Panc1 (cell line): ENCODE data around the gene LRRC56. TPM values are rescaled to one million over a fixed set of nuclear protein-coding genes. Genes with fewer than 3 reads are reported as not detected.

ENCODE experiments used
- ATAC-seq: fragments of 200-7000 bp; cut with Tn5 transposase; 2 replicates; pipeline ENCODE4 v1.9.1; 2020; ENCODE audit warnings: mild to moderate bottlenecking, moderate library complexity
- BruUV-seq: library from RNA; stranded (reverse); fragments of 400-500 nt; replicated peaks from 2 replicates; lab custom pipeline; 2021; lab: Mats Ljungman, UMichigan
- CTCF ChIA-PET: fragments of 300-600 bp; sonication (Branson Sonifier 250); formaldehyde crosslinking; loops from one replicate; lab custom pipeline; 2022; ENCODE audit warnings: antibody characterized with exemption; lab: Charles Lee
- POLR2A ChIA-PET: fragments of 300-600 bp; sonication (Branson Sonifier 250); formaldehyde crosslinking; loops from one replicate; lab custom pipeline; 2022; ENCODE audit warnings: antibody characterized with exemption; lab: Charles Lee
- DNase-seq: peaks from one replicate; pipeline ENCODE4 v3.0.0-alpha.2; 2010; ENCODE audit warnings: low read depth, low spot score
- H3K27ac ChIP-seq: 2 replicates; pipeline ENCODE4 v1.5.1; 2011; ENCODE audit warnings: mild to moderate bottlenecking, low read length, inconsistent platforms
- H3K27me3 ChIP-seq: fragments of 200-500 bp; sonication (Bioruptor generic); 2 replicates; pipeline ENCODE4 v1.6.0; 2014; ENCODE audit warnings: low read length, inconsistent platforms; ENCODE audit not compliant: control insufficient read depth, insufficient read depth
- H3K36me3 ChIP-seq: fragments of 200-500 bp; sonication (Bioruptor generic); 2 replicates; pipeline ENCODE4 v1.5.1; 2014; ENCODE audit warnings: inconsistent platforms, mild to moderate bottlenecking, low read length, moderate library complexity; ENCODE audit not compliant: control insufficient read depth, insufficient read depth
- H3K4me1 ChIP-seq: 2 replicates; pipeline ENCODE4 v1.5.1; 2011; ENCODE audit warnings: inconsistent platforms, mild to moderate bottlenecking, low read length, moderate library complexity; ENCODE audit not compliant: control insufficient read depth, insufficient read depth
- H3K4me3 ChIP-seq, 2 experiments: 2 replicates each; pipeline ENCODE4 v1.5.1; 2011 to 2012; ENCODE audit warnings: low read depth in 2 of 2, low read length in 2 of 2, mild to moderate bottlenecking in 2 of 2, inconsistent platforms in 1 of 2, moderate library complexity in 1 of 2
- H3K9me3 ChIP-seq: fragments of 200-500 bp; sonication (Bioruptor generic); 2 replicates; pipeline ENCODE4 v1.5.1; 2014; ENCODE audit warnings: low read depth, mild to moderate bottlenecking, inconsistent platforms, low read length, moderate library complexity; ENCODE audit not compliant: control insufficient read depth, insufficient read depth
- POLR2AphosphoS5 ChIP-seq: IDR thresholded peaks from 2 replicates; pipeline ENCODE4 v1.6.1; 2012; ENCODE audit warnings: mild to moderate bottlenecking, low read depth, low read length, moderate library complexity
- SIN3A ChIP-seq: IDR thresholded peaks from 2 replicates; pipeline ENCODE4 v1.6.1; 2012; ENCODE audit warnings: low read depth, mild to moderate bottlenecking, low read length, moderate library complexity, borderline replicate concordance; ENCODE audit not compliant: insufficient read depth
- TCF7L2 ChIP-seq: IDR thresholded peaks from 2 replicates; pipeline ENCODE4 v1.6.1; 2011; ENCODE audit warnings: mild to moderate bottlenecking, low read depth, low read length, inconsistent platforms
- in situ Hi-C: cut with HindIII; loops from 2 replicates; pipeline ENCODE4 v1.10.0; 2016; ENCODE audit warnings: low sequenced_read_pairs, low pct_unique_long_range_greater_than_20kb
- intact Hi-C: fragments of 100-400 bp; cut with micrococcal nuclease; formaldehyde crosslinking; loops from one replicate; pipeline ENCODE4 v1.10.0; 2022; ENCODE audit not compliant: unreplicated experiment
- total RNA-seq: library from RNA; stranded (reverse); gene quantifications from one replicate; pipeline ENCODE4 v1.2.1, GENCODE V29; 2021; ENCODE audit not compliant: unreplicated experiment
- TF ChIP-seq, protein P1 (sequence below): fragments of 450-650 bp; IDR thresholded peaks from 2 replicates; pipeline ENCODE4 v1.5.1; 2017; ENCODE audit warnings: mild to moderate bottlenecking
- TF ChIP-seq, protein P2 (sequence below), 2 experiments: IDR thresholded peaks; 2 replicates each; pipeline ENCODE4 v1.6.1; 2011 to 2012; ENCODE audit warnings: low read depth in 2 of 2, control low read depth in 1 of 2, low read length in 1 of 2, mild to moderate bottlenecking in 1 of 2, moderate library complexity in 1 of 2; ENCODE audit not compliant: insufficient read depth in 1 of 2

Gene LRRC56
- total RNA-seq, 1 experiment from 2014 or later: 9.8 TPM

DNA sequence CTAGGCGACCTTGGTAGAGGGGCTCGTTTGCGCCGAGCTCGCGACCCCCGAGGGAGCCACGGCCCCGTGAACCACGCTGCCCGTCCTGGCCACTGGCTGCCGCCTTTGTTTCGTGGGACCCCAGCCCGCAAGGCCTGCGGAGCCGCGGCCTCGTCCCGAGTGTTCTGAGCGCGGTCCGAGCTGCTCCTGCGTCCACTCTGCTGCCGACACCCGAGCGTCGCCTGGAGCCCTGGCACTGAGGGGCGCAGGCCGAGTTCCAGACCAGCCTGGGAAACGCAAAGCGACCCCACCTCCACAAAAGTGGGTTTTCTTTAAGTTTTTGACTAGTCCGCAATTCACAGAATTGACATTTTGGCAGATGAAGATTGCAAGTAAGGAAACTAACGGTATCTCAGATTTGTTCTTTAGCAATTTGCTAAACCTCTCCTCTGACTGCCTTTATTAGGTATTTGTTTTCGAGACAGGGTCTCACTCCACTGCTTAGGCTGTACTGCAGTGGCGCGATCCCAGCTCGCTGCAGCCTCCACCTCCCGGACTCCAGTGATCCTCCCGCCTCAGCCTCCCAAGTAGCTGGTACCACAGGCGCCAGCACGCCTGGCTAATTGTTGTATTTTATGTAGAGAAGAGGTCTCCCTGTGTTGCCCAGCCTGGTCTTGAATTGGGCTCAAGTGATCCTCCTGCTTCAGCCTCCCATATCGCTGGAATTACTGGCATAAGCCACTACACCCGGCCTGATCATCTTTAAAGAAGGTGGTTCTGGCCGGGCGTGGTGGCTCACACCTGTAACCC is 29.4 kb upstream of the LRRC56 start:
- CTCF ChIA-PET: no interaction called here
- TF ChIP-seq, protein P1, sequence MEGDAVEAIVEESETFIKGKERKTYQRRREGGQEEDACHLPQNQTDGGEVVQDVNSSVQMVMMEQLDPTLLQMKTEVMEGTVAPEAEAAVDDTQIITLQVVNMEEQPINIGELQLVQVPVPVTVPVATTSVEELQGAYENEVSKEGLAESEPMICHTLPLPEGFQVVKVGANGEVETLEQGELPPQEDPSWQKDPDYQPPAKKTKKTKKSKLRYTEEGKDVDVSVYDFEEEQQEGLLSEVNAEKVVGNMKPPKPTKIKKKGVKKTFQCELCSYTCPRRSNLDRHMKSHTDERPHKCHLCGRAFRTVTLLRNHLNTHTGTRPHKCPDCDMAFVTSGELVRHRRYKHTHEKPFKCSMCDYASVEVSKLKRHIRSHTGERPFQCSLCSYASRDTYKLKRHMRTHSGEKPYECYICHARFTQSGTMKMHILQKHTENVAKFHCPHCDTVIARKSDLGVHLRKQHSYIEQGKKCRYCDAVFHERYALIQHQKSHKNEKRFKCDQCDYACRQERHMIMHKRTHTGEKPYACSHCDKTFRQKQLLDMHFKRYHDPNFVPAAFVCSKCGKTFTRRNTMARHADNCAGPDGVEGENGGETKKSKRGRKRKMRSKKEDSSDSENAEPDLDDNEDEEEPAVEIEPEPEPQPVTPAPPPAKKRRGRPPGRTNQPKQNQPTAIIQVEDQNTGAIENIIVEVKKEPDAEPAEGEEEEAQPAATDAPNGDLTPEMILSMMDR: no peak
- TF ChIP-seq TCF7L2 (no peak), SIN3A (no peak), POLR2AphosphoS5 (no peak)
- TF ChIP-seq, protein P2, sequence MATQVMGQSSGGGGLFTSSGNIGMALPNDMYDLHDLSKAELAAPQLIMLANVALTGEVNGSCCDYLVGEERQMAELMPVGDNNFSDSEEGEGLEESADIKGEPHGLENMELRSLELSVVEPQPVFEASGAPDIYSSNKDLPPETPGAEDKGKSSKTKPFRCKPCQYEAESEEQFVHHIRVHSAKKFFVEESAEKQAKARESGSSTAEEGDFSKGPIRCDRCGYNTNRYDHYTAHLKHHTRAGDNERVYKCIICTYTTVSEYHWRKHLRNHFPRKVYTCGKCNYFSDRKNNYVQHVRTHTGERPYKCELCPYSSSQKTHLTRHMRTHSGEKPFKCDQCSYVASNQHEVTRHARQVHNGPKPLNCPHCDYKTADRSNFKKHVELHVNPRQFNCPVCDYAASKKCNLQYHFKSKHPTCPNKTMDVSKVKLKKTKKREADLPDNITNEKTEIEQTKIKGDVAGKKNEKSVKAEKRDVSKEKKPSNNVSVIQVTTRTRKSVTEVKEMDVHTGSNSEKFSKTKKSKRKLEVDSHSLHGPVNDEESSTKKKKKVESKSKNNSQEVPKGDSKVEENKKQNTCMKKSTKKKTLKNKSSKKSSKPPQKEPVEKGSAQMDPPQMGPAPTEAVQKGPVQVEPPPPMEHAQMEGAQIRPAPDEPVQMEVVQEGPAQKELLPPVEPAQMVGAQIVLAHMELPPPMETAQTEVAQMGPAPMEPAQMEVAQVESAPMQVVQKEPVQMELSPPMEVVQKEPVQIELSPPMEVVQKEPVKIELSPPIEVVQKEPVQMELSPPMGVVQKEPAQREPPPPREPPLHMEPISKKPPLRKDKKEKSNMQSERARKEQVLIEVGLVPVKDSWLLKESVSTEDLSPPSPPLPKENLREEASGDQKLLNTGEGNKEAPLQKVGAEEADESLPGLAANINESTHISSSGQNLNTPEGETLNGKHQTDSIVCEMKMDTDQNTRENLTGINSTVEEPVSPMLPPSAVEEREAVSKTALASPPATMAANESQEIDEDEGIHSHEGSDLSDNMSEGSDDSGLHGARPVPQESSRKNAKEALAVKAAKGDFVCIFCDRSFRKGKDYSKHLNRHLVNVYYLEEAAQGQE (IDR thresholded peaks at IDR 0.05; ENCODE audit: insufficient read depth in 1 of 2, low read depth in 2 of 2, low read length in 1 of 2): no peak
- TSS peak; percentile 27 for BruUV-seq

DNA sequence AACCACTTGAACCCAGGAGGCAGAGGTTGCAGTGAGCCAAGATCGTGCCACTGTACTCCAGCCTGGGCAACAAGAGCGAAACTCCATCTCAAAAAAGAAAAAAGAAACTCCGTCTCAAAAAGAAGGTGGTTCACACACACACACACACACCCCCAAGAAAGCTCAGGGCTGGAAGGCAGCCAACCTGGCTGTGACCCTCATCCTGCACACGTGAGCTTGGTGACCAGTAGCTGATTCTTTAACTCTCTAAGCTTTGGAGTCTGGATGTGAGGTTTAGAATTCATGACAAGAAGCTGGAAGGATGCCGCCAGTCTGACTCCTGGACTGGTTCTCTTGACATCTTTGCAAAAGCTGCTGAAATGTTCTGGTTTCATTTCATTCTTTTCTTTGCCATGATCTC is 28.4 kb upstream of the LRRC56 start:
- DNase-seq: no peak
- Histone ChIP-seq H3K27me3 (no peaks in the 10 kb centered on the region), H3K4me3 (no peak overlapping the region), H3K4me1 (peaks cover 17% of the 10 kb centered on the region), H3K36me3 (peaks cover 2% of the 10 kb centered on the region; the same call in 1 of the 2 replicates), H3K27ac (no peak overlapping the region), H3K9me3 (no peaks in the 10 kb centered on the region)
- ChIA-PET POLR2A (interaction anchor here (0.6 kb wide), 1 partner anchor 27 kb away, joined by 3 read pairs; no protein-coding TSS in a partner anchor), CTCF (no interaction called here)
- no peak for ATAC-seq
- in situ Hi-C loops (no loop called here), intact Hi-C loops (no loop called here)
- TF ChIP-seq TCF7L2: no peak
- TF ChIP-seq, protein P2 (IDR thresholded peaks at IDR 0.05; ENCODE audit: insufficient read depth in 1 of 2, low read depth in 2 of 2, low read length in 1 of 2): no peak
- no peak for TF ChIP-seq SIN3A
- TF ChIP-seq, protein P1: no peak
- TF ChIP-seq POLR2AphosphoS5: no peak
- BruUV-seq: TSS peak; percentile 72

More for the DNA sequence above, 29.4 kb upstream of the LRRC56 start:
- ATAC-seq (no peak), DNase-seq (no peak)
- Histone ChIP-seq H3K4me3 (peak overlapping the region; percentile 73 to 84), H3K27me3 (no peaks in the 10 kb centered on the region), H3K4me1 (peaks cover 22% of the 10 kb centered on the region), H3K36me3 (peaks cover 2% of the 10 kb centered on the region; the same call in 1 of the 2 replicates), H3K9me3 (no peaks in the 10 kb centered on the region), H3K27ac (peak overlapping the region; percentile 81)
- intact Hi-C loops (no loop called here), in situ Hi-C loops (no loop called here)
- POLR2A ChIA-PET: no interaction called here
